ENCODE results near the gene PLA2G4A. TPM values are rescaled to one million over a fixed set of nuclear protein-coding genes. Genes with fewer than 3 reads are reported as not detected.
"Not testable (repeated sequence)": the region's sequence is repeated elsewhere in the genome, so short reads cannot be mapped to it uniquely, and the experiment has no call there.

Gene PLA2G4A
- total RNA-seq, 1 experiment from 2014 or later, result 0.39 TPM

GRCh38 chr1:186922814-186923213 is 94.1 kb downstream of the PLA2G4A start:
- not testable (repeated sequence) for H3K4ac ChIP-seq (ENCODE audit: low read depth, low read length); H3K14ac ChIP-seq (ENCODE audit: insufficient read depth, low read length); H4K91ac ChIP-seq (ENCODE audit: insufficient read length, low read depth, low read length); H4K8ac ChIP-seq (replicated peaks; ENCODE audit: insufficient read length, low read depth, low read length); H3K4me1 Mint-ChIP-seq; H2AFZ ChIP-seq (ENCODE audit: low read length); H3K9me3 ChIP-seq (ENCODE audit: control insufficient read depth, low read depth, low read length); H3K79me2 ChIP-seq (ENCODE audit: insufficient read depth, low read length); H2BK120ac ChIP-seq (ENCODE audit: low read depth, low read length, poor library complexity, severe bottlenecking); H2BK20ac ChIP-seq (ENCODE audit: low read depth, low read length, poor library complexity, severe bottlenecking); H2AK5ac ChIP-seq (ENCODE audit: insufficient read length, low read length); H2BK15ac ChIP-seq (ENCODE audit: low read depth, low read length); DNase-seq; H3K27me3 Mint-ChIP-seq (ENCODE audit: low read depth); H2BK5ac ChIP-seq (ENCODE audit: insufficient read length, low read length); H3K23ac ChIP-seq (ENCODE audit: insufficient read length, low read depth, low read length); H4K20me1 ChIP-seq (ENCODE audit: control insufficient read depth, insufficient read depth, insufficient read length); H3K4me1 ChIP-seq (ENCODE audit: insufficient read depth, low read length); H3K4me3 Mint-ChIP-seq; H3K27ac ChIP-seq (ENCODE audit: insufficient read length, low read depth, low read length); H4K5ac ChIP-seq (ENCODE audit: insufficient read length, low read depth, low read length); H2BK12ac ChIP-seq (ENCODE audit: insufficient read length, low read depth, low read length); H3K9ac ChIP-seq (ENCODE audit: extremely low read depth, insufficient read length, low read length); H3K56ac ChIP-seq (ENCODE audit: insufficient read length, low read depth, low read length); H3K79me1 ChIP-seq (ENCODE audit: insufficient read depth, low read depth, low read length, poor library complexity, severe bottlenecking); H3K27me3 ChIP-seq (ENCODE audit: insufficient read depth, low read length); H3T11ph ChIP-seq (ENCODE audit: low read length); H3K27ac Mint-ChIP-seq; H3K23me2 ChIP-seq (ENCODE audit: insufficient read length, low read depth, low read length, poor library complexity, severe bottlenecking); H3K4me2 ChIP-seq (ENCODE audit: insufficient read depth, insufficient read length, low read length); H3K18ac ChIP-seq (ENCODE audit: insufficient read length, low read depth, low read length)
- peaks cover 5 to 10% (median 6%) of the 10 kb centered on the region in 3 experiments; a peak in 5 of 7 replicates for H3K36me3 Mint-ChIP-seq (ENCODE audit: insufficient read depth in 1 of 3, low read depth in 3 of 3)
- WGBS (ENCODE audit: extremely low coverage, insufficient read length, low lambda C conversion rate), result no CpG with 5 or more reads among the region's 4 CpGs
- peaks cover 4 to 14% of the 10 kb centered on the region in 2 experiments; a peak in 4 of 5 replicates for H3K9me3 Mint-ChIP-seq
